Measurements from ENCODE around the gene CTBP2. TPM values are rescaled to one million over a fixed set of nuclear protein-coding genes. Genes with fewer than 3 reads are reported as not detected.
"Not testable (repeated sequence)": the region's sequence is repeated elsewhere in the genome, so short reads cannot be mapped to it uniquely, and the experiment has no call there.

CTBP2 gene
- total RNA-seq, 6 experiments from 2014 or later, result 70.6 to 86.9 (median 78.8) TPM

GRCh38 chr10:124989526-124989925, 170.8 kb downstream of the CTBP2 start:
- H3K4me1 Mint-ChIP-seq (ENCODE audit: low read depth), result peaks cover 17% of the 10 kb centered on the region
- TF ChIP-seq CTCF (IDR thresholded peaks at IDR 0.05), result no peak
- H3K9me3 Mint-ChIP-seq, result no peaks in the 10 kb centered on the region
- peak; percentile 39 for DNase-seq
- peaks cover 25% of the 10 kb centered on the region for H3K27me3 Mint-ChIP-seq (ENCODE audit: insufficient read depth)
- peak overlapping the region; percentile 16; the same call in 1 of the 2 replicates for H3K4me3 Mint-ChIP-seq
- H3K36me3 Mint-ChIP-seq (ENCODE audit: low read depth), result peaks cover 42% of the 10 kb centered on the region
- peak overlapping the region; percentile 70 for H3K27ac Mint-ChIP-seq

- DNase-seq, H3K4me3 Mint-ChIP-seq, H3K9me3 Mint-ChIP-seq: not testable (repeated sequence)
- Mint-ChIP-seq H3K36me3 (ENCODE audit: low read depth) (peaks cover 36% of the 10 kb centered on the region), H3K27me3 (ENCODE audit: insufficient read depth) (peaks cover 18% of the 10 kb centered on the region), H3K4me1 (ENCODE audit: low read depth) (peaks cover 17% of the 10 kb centered on the region), H3K27ac (peak overlapping the region; percentile 70)
These were observed 171.6 kb downstream of the CTBP2 start for GRCh38 chr10:124988753-124989152.

GRCh38 chr10:124987788-124988187, 172.6 kb downstream of the CTBP2 start:
- Mint-ChIP-seq H3K4me1 (ENCODE audit: low read depth) (peaks cover 27% of the 10 kb centered on the region), H3K9me3 (no peaks in the 10 kb centered on the region), H3K4me3 (no peak overlapping the region), H3K36me3 (ENCODE audit: low read depth) (peaks cover 39% of the 10 kb centered on the region), H3K27ac (peak overlapping the region; percentile 16; the same call in 1 of the 2 replicates), H3K27me3 (ENCODE audit: insufficient read depth) (peaks cover 21% of the 10 kb centered on the region)
- no peak for TF ChIP-seq CTCF (IDR thresholded peaks at IDR 0.05)
- no peak for DNase-seq

GRCh38 chr10:124985162-124985561, 175.2 kb downstream of the CTBP2 start:
- Mint-ChIP-seq H3K4me1 (ENCODE audit: low read depth) (peaks cover 24% of the 10 kb centered on the region), H3K4me3 (no peak overlapping the region), H3K27me3 (ENCODE audit: insufficient read depth) (peaks cover 10% of the 10 kb centered on the region), H3K9me3 (no peaks in the 10 kb centered on the region), H3K36me3 (ENCODE audit: low read depth) (peaks cover 52% of the 10 kb centered on the region), H3K27ac (0 out of 2 replicates have a peak overlapping the region, but pooled peaks have one; percentile 32)
- DNase-seq, result no peak
- TF ChIP-seq CTCF (IDR thresholded peaks at IDR 0.05), result no peak

GRCh38 chr10:124984376-124984775, 176.0 kb downstream of the CTBP2 start:
- peaks cover 19% of the 10 kb centered on the region for H3K4me1 Mint-ChIP-seq (ENCODE audit: low read depth)
- H3K27ac Mint-ChIP-seq, result peak overlapping the region; percentile 32
- no peak for TF ChIP-seq CTCF (IDR thresholded peaks at IDR 0.05)

GRCh38 chr10:124983321-124983720, 177.0 kb downstream of the CTBP2 start:
- peak; percentile 44 for DNase-seq
- no peak overlapping the region for H3K4me3 Mint-ChIP-seq
- H3K4me1 Mint-ChIP-seq (ENCODE audit: low read depth), result peaks cover 13% of the 10 kb centered on the region
- H3K36me3 Mint-ChIP-seq (ENCODE audit: low read depth), result peaks cover 37% of the 10 kb centered on the region
- no peaks in the 10 kb centered on the region for H3K9me3 Mint-ChIP-seq
- H3K27me3 Mint-ChIP-seq (ENCODE audit: insufficient read depth), result 0 out of 2 replicates have a peak, but pooled peaks cover 2% of the 10 kb centered on the region
- peak overlapping the region; percentile 74 for H3K27ac Mint-ChIP-seq
- TF ChIP-seq CTCF (IDR thresholded peaks at IDR 0.05), result no peak

More at GRCh38 chr10:124984376-124984775, 176.0 kb downstream of the CTBP2 start:
- Mint-ChIP-seq H3K36me3 (ENCODE audit: low read depth) (peaks cover 48% of the 10 kb centered on the region), H3K9me3 (no peaks in the 10 kb centered on the region), H3K27me3 (ENCODE audit: insufficient read depth) (peaks cover 9% of the 10 kb centered on the region), H3K4me3 (no peak overlapping the region)
- DNase-seq, result no peak
